Rectal smooth muscle tissue (tissue), 1 donor: ENCODE results near the gene SPINT3.

Source experiments
- H3K27ac ChIP-seq: one replicate; pipeline ENCODE4 v1.7.0; 2013; ENCODE audit warnings: low read depth, low read length, inconsistent platforms
- H3K27me3 ChIP-seq: one replicate; pipeline ENCODE4 v1.7.0; 2013; ENCODE audit warnings: low read length; ENCODE audit not compliant: control insufficient read depth, insufficient read depth
- H3K36me3 ChIP-seq: one replicate; pipeline ENCODE4 v1.7.0; 2013; ENCODE audit warnings: low read length; ENCODE audit not compliant: control insufficient read depth, insufficient read depth
- H3K4me1 ChIP-seq: one replicate; pipeline ENCODE4 v1.7.0; 2013; ENCODE audit warnings: low read length; ENCODE audit not compliant: control insufficient read depth, insufficient read depth
- H3K4me3 ChIP-seq: one replicate; pipeline ENCODE4 v1.7.0; 2013; ENCODE audit warnings: low read length
- H3K9ac ChIP-seq: one replicate; pipeline ENCODE4 v1.7.0; 2013; ENCODE audit warnings: low read length

Gene SPINT3, protein sequence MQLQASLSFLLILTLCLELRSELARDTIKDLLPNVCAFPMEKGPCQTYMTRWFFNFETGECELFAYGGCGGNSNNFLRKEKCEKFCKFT

GRCh38 chr20:45515147-45515913 is at the start of gene SPINT3:
Gene SPINT3, minus strand, starts transcription at chr20:45515622. Its CDS starts 14 bp downstream, at chr20:45515608.
- Histone ChIP-seq H3K4me3 (no peak within 1 kb of the TSS), H3K27ac (no peak within 1 kb of the TSS), H3K9ac (no peak within 1 kb of the TSS), H3K4me1 (no peaks in the 10 kb centered on the region), H3K27me3 (no peaks in the 10 kb centered on the region), H3K36me3 (no peaks in the 10 kb centered on the region)

DNA sequence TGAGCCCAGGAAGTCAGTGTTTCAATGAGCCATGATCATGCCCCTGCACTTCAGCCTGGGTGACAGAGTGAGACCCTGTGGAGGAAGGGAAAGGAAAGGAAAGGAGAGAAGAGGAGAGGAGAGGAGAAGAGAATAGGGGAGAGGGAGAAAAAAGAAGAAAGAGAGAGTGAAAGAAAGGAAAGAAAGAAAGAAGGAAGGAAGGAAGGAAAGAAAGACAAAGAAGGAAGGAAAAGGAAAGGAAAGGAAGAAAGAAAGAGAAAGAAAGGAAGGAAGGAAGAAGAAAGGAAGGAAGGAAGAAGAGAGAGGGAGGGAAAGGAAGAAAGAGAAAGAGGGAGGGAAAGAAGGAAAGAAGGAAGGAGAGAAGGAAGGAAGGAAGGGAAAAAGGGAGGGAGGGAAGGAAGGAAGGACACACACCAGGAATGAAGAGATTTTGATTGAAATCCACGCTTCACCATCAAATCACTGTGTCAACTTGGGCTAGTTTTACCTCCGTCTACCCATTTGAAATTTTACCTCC is 49.4 kb upstream of the SPINT3 start:
- Histone ChIP-seq H3K4me1 (no peaks in the 10 kb centered on the region), H3K27me3 (no peaks in the 10 kb centered on the region), H3K4me3 (no peak overlapping the region), H3K27ac (no peak overlapping the region), H3K9ac (no peak overlapping the region), H3K36me3 (no peaks in the 10 kb centered on the region)

DNA sequence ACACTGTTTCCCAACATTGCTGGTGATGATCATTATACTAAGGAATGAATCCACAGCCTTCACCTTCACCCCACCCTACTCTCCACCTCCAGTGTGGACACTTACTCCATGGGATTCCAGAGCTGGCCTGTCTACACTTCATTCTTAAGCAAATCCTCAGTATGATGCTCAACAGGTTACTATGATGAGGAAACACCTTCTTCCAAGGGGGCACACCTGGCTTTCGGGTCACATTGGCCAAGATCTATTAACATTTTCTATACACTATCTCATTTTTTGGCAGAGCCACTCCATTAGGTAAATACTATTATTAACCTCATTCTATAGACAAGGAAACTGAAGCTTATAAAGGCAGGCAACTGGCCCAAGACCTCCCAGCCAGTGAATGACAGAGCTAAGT is 39.8 kb upstream of the SPINT3 start:
- no peaks in the 10 kb centered on the region for H3K36me3 ChIP-seq
- no peak overlapping the region for H3K27ac ChIP-seq
- no peak overlapping the region for H3K4me3 ChIP-seq
- no peaks in the 10 kb centered on the region for H3K27me3 ChIP-seq
- no peaks in the 10 kb centered on the region for H3K4me1 ChIP-seq
- no peak overlapping the region for H3K9ac ChIP-seq

DNA sequence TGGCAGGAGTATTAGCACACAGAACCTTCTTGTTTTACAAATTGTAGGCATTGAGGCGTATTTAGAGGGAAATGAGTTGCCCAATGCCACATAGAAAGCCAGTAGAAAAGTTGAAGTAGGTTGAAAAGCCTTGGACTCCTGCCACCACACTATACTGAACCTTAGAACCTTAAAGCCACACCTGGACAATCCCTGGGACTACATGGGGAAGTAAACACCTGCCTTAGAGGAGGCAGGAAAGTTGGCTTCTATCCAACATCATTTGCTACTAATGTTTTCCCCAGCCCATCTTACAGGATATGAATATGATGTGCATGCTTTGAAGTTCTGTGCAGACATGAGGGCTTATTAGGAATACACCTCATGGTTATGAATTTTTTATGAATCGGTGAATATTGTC is 37.0 kb upstream of the SPINT3 start:
- no peak overlapping the region for H3K9ac ChIP-seq
- no peaks in the 10 kb centered on the region for H3K27me3 ChIP-seq
- no peaks in the 10 kb centered on the region for H3K4me1 ChIP-seq
- H3K4me3 ChIP-seq, result no peak overlapping the region
- no peak overlapping the region for H3K27ac ChIP-seq
- no peaks in the 10 kb centered on the region for H3K36me3 ChIP-seq

GRCh38 chr20:45550765-45551164 is 35.3 kb upstream of the SPINT3 start:
- Histone ChIP-seq H3K27ac (no peak overlapping the region), H3K4me1 (no peaks in the 10 kb centered on the region), H3K9ac (no peak overlapping the region), H3K4me3 (no peak overlapping the region), H3K27me3 (no peaks in the 10 kb centered on the region), H3K36me3 (no peaks in the 10 kb centered on the region)

DNA sequence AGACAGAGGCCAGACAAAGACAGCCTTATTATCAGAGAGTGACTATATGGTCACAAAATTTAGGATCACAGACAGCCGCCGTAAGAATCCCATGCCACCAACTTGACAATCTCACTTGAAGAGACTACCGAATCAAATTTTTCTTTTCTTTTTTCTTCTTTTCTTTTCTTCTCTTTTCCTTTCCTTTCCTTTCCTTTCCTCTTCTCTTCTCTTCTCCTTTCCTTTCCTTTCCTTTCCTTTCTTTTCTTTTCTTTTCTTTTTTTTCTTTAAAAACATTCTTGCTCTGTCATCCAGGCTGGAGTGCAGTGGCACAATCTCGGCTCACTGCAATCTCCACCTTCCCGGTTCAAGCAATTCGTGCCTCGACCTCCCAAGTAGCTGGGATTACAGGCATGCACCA is 33.0 kb upstream of the SPINT3 start:
- H3K27me3 ChIP-seq, result no peaks in the 10 kb centered on the region

GRCh38 chr20:45547206-45547770 is 31.9 kb upstream of the SPINT3 start, which contains the start of gene EPPIN:
Gene EPPIN, minus strand, starts transcription at chr20:45547401. Its CDS starts 44 bp downstream, at chr20:45547357.
- H3K9ac ChIP-seq, result no peak within 1 kb of the TSS
- no peaks in the 10 kb centered on the region for H3K27me3 ChIP-seq
- H3K4me1 ChIP-seq, result no peaks in the 10 kb centered on the region
- no peaks in the 10 kb centered on the region for H3K36me3 ChIP-seq
- H3K4me3 ChIP-seq, result no peak within 1 kb of the TSS
- H3K27ac ChIP-seq, result no peak within 1 kb of the TSS

More for the DNA sequence above, 33.0 kb upstream of the SPINT3 start:
- Histone ChIP-seq H3K9ac (no peak overlapping the region), H3K27ac (no peak overlapping the region), H3K4me1 (no peaks in the 10 kb centered on the region), H3K4me3 (no peak overlapping the region), H3K36me3 (no peaks in the 10 kb centered on the region)

DNA sequence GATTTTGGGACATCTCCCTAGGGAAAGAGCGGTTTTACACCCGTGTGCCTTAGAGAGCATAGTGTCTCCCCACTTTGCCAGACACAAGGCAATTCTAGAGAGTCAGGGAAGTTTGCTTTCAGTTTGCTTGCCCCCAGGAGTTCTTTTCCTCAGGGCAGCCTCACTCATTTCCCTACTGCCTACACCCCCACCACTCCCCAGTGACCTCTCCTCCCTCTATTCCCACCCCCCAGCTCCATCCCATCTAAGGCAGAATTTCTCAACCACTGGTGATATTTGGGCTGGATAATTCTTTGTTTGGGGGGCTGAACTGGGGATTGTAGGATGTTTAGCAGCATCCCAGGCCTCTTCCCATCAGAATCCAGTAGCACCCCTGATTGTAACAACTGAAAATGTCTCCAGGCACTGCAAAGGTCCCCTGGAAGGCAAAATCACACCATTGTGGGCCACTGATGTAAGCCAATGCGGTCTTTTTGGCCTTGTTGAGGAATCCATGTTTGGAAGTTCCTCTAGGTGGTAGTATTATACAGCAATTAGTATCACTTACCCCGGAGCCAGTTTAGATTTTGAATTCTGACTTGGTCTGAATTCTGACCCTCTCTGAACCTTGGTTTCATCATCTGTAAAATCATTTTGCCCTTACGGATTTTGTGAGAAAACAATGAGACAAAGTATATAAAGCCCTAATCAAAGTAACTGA is 30.5 kb upstream of the SPINT3 start:
- Histone ChIP-seq H3K9ac (no peak overlapping the region), H3K27me3 (no peaks in the 10 kb centered on the region), H3K4me3 (no peak overlapping the region)

GRCh38 chr20:45545351-45545750 is 29.9 kb upstream of the SPINT3 start:
- H3K27me3 ChIP-seq, result no peaks in the 10 kb centered on the region
- H3K27ac ChIP-seq, result no peak overlapping the region
- H3K4me1 ChIP-seq, result no peaks in the 10 kb centered on the region
- H3K36me3 ChIP-seq, result no peaks in the 10 kb centered on the region
- no peak overlapping the region for H3K4me3 ChIP-seq
- H3K9ac ChIP-seq, result no peak overlapping the region

More for the DNA sequence above, 30.5 kb upstream of the SPINT3 start:
- Histone ChIP-seq H3K36me3 (no peaks in the 10 kb centered on the region), H3K27ac (no peak overlapping the region), H3K4me1 (no peaks in the 10 kb centered on the region)

DNA sequence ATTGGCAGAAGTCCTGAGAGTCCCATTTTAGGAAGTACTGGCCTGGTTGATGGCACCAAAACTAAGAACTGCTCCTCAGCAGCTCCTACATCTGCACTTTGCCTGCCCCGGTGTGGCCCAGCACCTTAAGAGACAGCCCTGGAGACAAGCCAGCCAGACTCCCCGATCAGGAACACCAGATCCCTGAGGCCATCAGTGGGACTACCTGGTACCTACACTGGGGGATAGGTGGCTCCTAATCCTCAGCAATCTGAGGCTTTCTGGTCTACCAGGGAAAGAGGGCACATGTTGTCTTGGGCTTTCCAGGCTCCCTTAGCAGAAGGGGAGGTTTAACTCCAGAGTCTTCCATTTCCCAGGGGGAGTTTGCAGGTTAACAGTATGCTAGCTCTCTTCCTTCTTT is 24.0 kb upstream of the SPINT3 start, which contains the start of gene WFDC6:
Gene WFDC6 (minus strand): TSS at position 101 of the 400 bp plus-strand sequence. CDS start 75 bp downstream, at position 26.
- no peak within 1 kb of the TSS for H3K27ac ChIP-seq

GRCh38 chr20:45538209-45538799 is 22.9 kb upstream of the SPINT3 start:
- no peaks in the 10 kb centered on the region for H3K27me3 ChIP-seq
- H3K9ac ChIP-seq, result no peak overlapping the region
- no peaks in the 10 kb centered on the region for H3K4me1 ChIP-seq
- no peak overlapping the region for H3K27ac ChIP-seq
- no peak overlapping the region for H3K4me3 ChIP-seq
- no peaks in the 10 kb centered on the region for H3K36me3 ChIP-seq

More for the DNA sequence above, 24.0 kb upstream of the SPINT3 start, which contains the start of gene WFDC6:
- no peaks in the 10 kb centered on the region for H3K27me3 ChIP-seq
- H3K4me3 ChIP-seq, result no peak within 1 kb of the TSS
- no peaks in the 10 kb centered on the region for H3K4me1 ChIP-seq
- no peaks in the 10 kb centered on the region for H3K36me3 ChIP-seq
- no peak within 1 kb of the TSS for H3K9ac ChIP-seq

DNA sequence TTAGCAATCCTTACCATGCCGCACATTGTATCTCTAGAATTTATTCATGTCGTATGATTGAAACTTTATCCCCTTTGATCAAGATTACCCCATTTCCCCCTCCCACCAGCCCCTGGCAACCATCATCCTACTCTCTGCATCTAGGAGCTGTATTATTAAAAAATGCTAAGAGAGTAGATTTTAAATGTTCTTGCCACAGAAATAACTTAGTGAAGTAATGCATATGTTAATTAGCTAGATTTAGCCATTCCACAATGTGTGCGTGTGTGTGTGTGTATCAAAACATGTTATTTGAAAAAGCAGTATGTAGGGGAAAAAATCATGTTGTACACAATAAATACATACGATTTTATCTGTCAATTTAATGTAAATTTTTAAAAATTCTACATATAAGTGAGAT is 11.9 kb upstream of the SPINT3 start:
- no peak overlapping the region for H3K4me3 ChIP-seq
- H3K9ac ChIP-seq, result no peak overlapping the region
- no peaks in the 10 kb centered on the region for H3K27me3 ChIP-seq
- no peak overlapping the region for H3K27ac ChIP-seq
- no peaks in the 10 kb centered on the region for H3K36me3 ChIP-seq
- H3K4me1 ChIP-seq, result no peaks in the 10 kb centered on the region
